ENCODE results near the gene LRBA. TPM values are rescaled to one million over a fixed set of nuclear protein-coding genes. Genes with fewer than 3 reads are reported as not detected.

LRBA gene
- total RNA-seq, 1 experiment from 2014 or later, result 55.3 TPM

GRCh38 chr4:150238591-150238990 lies 776.5 kb downstream of the LRBA start:
- Mint-ChIP-seq H3K4me3 (no peak overlapping the region), H3K9me3 (no peaks in the 10 kb centered on the region), H3K36me3 (ENCODE audit: insufficient read depth in 1 of 3, low read depth in 3 of 3) (no peaks in the 10 kb centered on the region), H3K27me3 (ENCODE audit: low read depth) (no peaks in the 10 kb centered on the region), H3K4me1 (peaks cover 15 to 20% of the 10 kb centered on the region in 2 experiments), H3K27ac (no peak overlapping the region)
- Histone ChIP-seq H3T11ph (ENCODE audit: low read length) (no peak overlapping the region), H4K5ac (ENCODE audit: insufficient read length, low read depth, low read length) (no peak overlapping the region), H3K23ac (ENCODE audit: insufficient read length, low read depth, low read length) (no peak overlapping the region), H4K8ac (replicated peaks; ENCODE audit: insufficient read length, low read depth, low read length) (no peak overlapping the region), H4K91ac (ENCODE audit: insufficient read length, low read depth, low read length) (no peak overlapping the region), H3K23me2 (ENCODE audit: insufficient read length, low read depth, low read length, poor library complexity, severe bottlenecking) (no peaks in the 10 kb centered on the region), H2BK12ac (ENCODE audit: insufficient read length, low read depth, low read length) (no peak overlapping the region), H3K4me2 (ENCODE audit: insufficient read depth, insufficient read length, low read length) (no peak overlapping the region), H3K4ac (ENCODE audit: low read depth, low read length) (no peak overlapping the region), H2BK20ac (ENCODE audit: low read depth, low read length, poor library complexity, severe bottlenecking) (no peak overlapping the region), H2BK15ac (ENCODE audit: low read depth, low read length) (no peak overlapping the region), H4K20me1 (ENCODE audit: control insufficient read depth, insufficient read depth, insufficient read length) (no peaks in the 10 kb centered on the region), H3K4me1 (ENCODE audit: insufficient read depth, low read length) (no peaks in the 10 kb centered on the region), H3K79me2 (ENCODE audit: insufficient read depth, low read length) (no peaks in the 10 kb centered on the region), H2BK120ac (ENCODE audit: low read depth, low read length, poor library complexity, severe bottlenecking) (no peak overlapping the region), H3K9ac (ENCODE audit: extremely low read depth, insufficient read length, low read length) (no peak overlapping the region), H2AK5ac (ENCODE audit: insufficient read length, low read length) (no peak overlapping the region), H3K27ac (ENCODE audit: insufficient read length, low read depth, low read length) (no peak overlapping the region), H3K27me3 (ENCODE audit: insufficient read depth, low read length) (no peaks in the 10 kb centered on the region), H3K18ac (ENCODE audit: insufficient read length, low read depth, low read length) (no peak overlapping the region), H2AFZ (ENCODE audit: low read length) (no peak overlapping the region), H3K56ac (ENCODE audit: insufficient read length, low read depth, low read length) (no peak overlapping the region), H3K14ac (ENCODE audit: insufficient read depth, low read length) (no peak overlapping the region), H3K9me3 (ENCODE audit: control insufficient read depth, low read depth, low read length) (no peaks in the 10 kb centered on the region), H3K79me1 (ENCODE audit: insufficient read depth, low read depth, low read length, poor library complexity, severe bottlenecking) (no peaks in the 10 kb centered on the region), H2BK5ac (ENCODE audit: insufficient read length, low read length) (no peak overlapping the region)
- WGBS (ENCODE audit: extremely low coverage, insufficient read length, low lambda C conversion rate), result no CpG with 5 or more reads among the region's 1 CpG
- TF ChIP-seq, protein P1, sequence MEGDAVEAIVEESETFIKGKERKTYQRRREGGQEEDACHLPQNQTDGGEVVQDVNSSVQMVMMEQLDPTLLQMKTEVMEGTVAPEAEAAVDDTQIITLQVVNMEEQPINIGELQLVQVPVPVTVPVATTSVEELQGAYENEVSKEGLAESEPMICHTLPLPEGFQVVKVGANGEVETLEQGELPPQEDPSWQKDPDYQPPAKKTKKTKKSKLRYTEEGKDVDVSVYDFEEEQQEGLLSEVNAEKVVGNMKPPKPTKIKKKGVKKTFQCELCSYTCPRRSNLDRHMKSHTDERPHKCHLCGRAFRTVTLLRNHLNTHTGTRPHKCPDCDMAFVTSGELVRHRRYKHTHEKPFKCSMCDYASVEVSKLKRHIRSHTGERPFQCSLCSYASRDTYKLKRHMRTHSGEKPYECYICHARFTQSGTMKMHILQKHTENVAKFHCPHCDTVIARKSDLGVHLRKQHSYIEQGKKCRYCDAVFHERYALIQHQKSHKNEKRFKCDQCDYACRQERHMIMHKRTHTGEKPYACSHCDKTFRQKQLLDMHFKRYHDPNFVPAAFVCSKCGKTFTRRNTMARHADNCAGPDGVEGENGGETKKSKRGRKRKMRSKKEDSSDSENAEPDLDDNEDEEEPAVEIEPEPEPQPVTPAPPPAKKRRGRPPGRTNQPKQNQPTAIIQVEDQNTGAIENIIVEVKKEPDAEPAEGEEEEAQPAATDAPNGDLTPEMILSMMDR (conservative IDR thresholded peaks at IDR 0.05), result no peak
- DNase-seq, result no peak
